H9 (cell line): Measurements from ENCODE around the gene SUPT20H. TPM values are rescaled to one million over a fixed set of nuclear protein-coding genes. Genes with fewer than 3 reads are reported as not detected.

ENCODE experiments used
- DNase-seq: peaks from one replicate; pipeline ENCODE4 v3.0.0-alpha.2; 2017
- H2AFZ ChIP-seq: one replicate; pipeline ENCODE4 v1.6.1; 2013; ENCODE audit warnings: mild to moderate bottlenecking, low read length, control low read depth, moderate library complexity
- H2AK5ac ChIP-seq: 2 replicates; pipeline ENCODE4 v1.6.1; 2013; ENCODE audit warnings: low read length, control low read depth, mixed read lengths; ENCODE audit not compliant: insufficient read length
- H2BK120ac ChIP-seq: one replicate; pipeline ENCODE4 v1.6.1; 2013; ENCODE audit warnings: low read depth, mild to moderate bottlenecking, low read length, control low read depth, inconsistent platforms; ENCODE audit not compliant: poor library complexity, severe bottlenecking
- H2BK12ac ChIP-seq: 2 replicates; pipeline ENCODE4 v1.6.1; 2013; ENCODE audit warnings: low read length, control low read depth, mixed read lengths, low read depth; ENCODE audit not compliant: insufficient read length
- H2BK15ac ChIP-seq: 2 replicates; pipeline ENCODE4 v1.6.1; 2013; ENCODE audit warnings: low read depth, low read length, control low read depth
- H2BK20ac ChIP-seq: one replicate; pipeline ENCODE4 v1.6.1; 2013; ENCODE audit warnings: low read depth, mild to moderate bottlenecking, low read length, control low read depth, inconsistent platforms; ENCODE audit not compliant: poor library complexity, severe bottlenecking
- H2BK5ac ChIP-seq: 2 replicates; pipeline ENCODE4 v1.6.1; 2013; ENCODE audit warnings: low read length, control low read depth, mixed read lengths; ENCODE audit not compliant: insufficient read length
- H3K14ac ChIP-seq: 2 replicates; pipeline ENCODE4 v1.6.1; 2013; ENCODE audit warnings: low read length, control low read depth; ENCODE audit not compliant: insufficient read depth
- H3K18ac ChIP-seq: 2 replicates; pipeline ENCODE4 v1.6.1; 2013; ENCODE audit warnings: low read depth, mild to moderate bottlenecking, mixed read lengths, low read length, control low read depth; ENCODE audit not compliant: insufficient read length
- H3K23ac ChIP-seq: 2 replicates; pipeline ENCODE4 v1.6.1; 2013; ENCODE audit warnings: low read length, control low read depth, mixed read lengths, low read depth; ENCODE audit not compliant: insufficient read length
- H3K23me2 ChIP-seq: 2 replicates; pipeline ENCODE4 v1.6.1; 2013; ENCODE audit warnings: low read depth, mild to moderate bottlenecking, mixed read lengths, low read length, control low read depth; ENCODE audit not compliant: insufficient read length, poor library complexity, severe bottlenecking
- H3K27ac ChIP-seq: 2 replicates; pipeline ENCODE4 v1.5.1; 2013; ENCODE audit warnings: low read length, control low read depth, mixed read lengths, low read depth; ENCODE audit not compliant: insufficient read length
- H3K27me3 ChIP-seq: 2 replicates; pipeline ENCODE4 v1.6.1; 2013; ENCODE audit warnings: low read length, control low read depth, inconsistent platforms; ENCODE audit not compliant: insufficient read depth
- H3K4ac ChIP-seq: 2 replicates; pipeline ENCODE4 v1.6.1; 2013; ENCODE audit warnings: low read depth, mild to moderate bottlenecking, control low read depth, inconsistent platforms, low read length, moderate library complexity
- H3K4me1 ChIP-seq: 2 replicates; pipeline ENCODE4 v1.6.1; 2013; ENCODE audit warnings: low read length, control low read depth, inconsistent platforms; ENCODE audit not compliant: insufficient read depth
- H3K4me2 ChIP-seq: 2 replicates; pipeline ENCODE4 v1.6.1; 2013; ENCODE audit warnings: low read length, control low read depth, mixed read lengths; ENCODE audit not compliant: insufficient read length, insufficient read depth
- H3K56ac ChIP-seq: 2 replicates; pipeline ENCODE4 v1.6.1; 2013; ENCODE audit warnings: low read depth, mild to moderate bottlenecking, mixed read lengths, low read length, control low read depth; ENCODE audit not compliant: insufficient read length
- H3K79me1 ChIP-seq: 2 replicates; pipeline ENCODE4 v1.6.1; 2013; ENCODE audit warnings: low read depth, mild to moderate bottlenecking, moderate library complexity, low read length, control low read depth, inconsistent platforms; ENCODE audit not compliant: insufficient read depth, poor library complexity, severe bottlenecking
- H3K79me2 ChIP-seq: 2 replicates; pipeline ENCODE4 v1.6.1; 2013; ENCODE audit warnings: low read length, control low read depth, inconsistent platforms; ENCODE audit not compliant: insufficient read depth
- H3K9ac ChIP-seq: 2 replicates; pipeline ENCODE4 v1.6.1; 2013; ENCODE audit warnings: low read length, control low read depth, mixed read lengths; ENCODE audit not compliant: insufficient read length; ENCODE audit errors: extremely low read depth
- H3K9me3 ChIP-seq: one replicate; pipeline ENCODE4 v1.6.1; 2013; ENCODE audit warnings: low read depth, low read length, inconsistent platforms; ENCODE audit not compliant: control insufficient read depth
- H3T11ph ChIP-seq: one replicate; pipeline ENCODE4 v1.6.1; 2013; ENCODE audit warnings: mild to moderate bottlenecking, low read length, control low read depth, inconsistent platforms
- H4K20me1 ChIP-seq: one replicate; pipeline ENCODE4 v1.6.1; 2013; ENCODE audit not compliant: control insufficient read depth, insufficient read length, insufficient read depth
- H4K5ac ChIP-seq: 2 replicates; pipeline ENCODE4 v1.6.1; 2013; ENCODE audit warnings: low read depth, mild to moderate bottlenecking, mixed read lengths, low read length, control low read depth; ENCODE audit not compliant: insufficient read length
- H4K8ac ChIP-seq: replicated peaks from 2 replicates; pipeline ENCODE4 v1.6.1; 2013; ENCODE audit warnings: low read length, control low read depth, mixed read lengths, low read depth; ENCODE audit not compliant: insufficient read length
- H4K91ac ChIP-seq: 2 replicates; pipeline ENCODE4 v1.6.1; 2013; ENCODE audit warnings: low read depth, mild to moderate bottlenecking, moderate library complexity, mixed read lengths, low read length, control low read depth; ENCODE audit not compliant: insufficient read length
- H3K27ac Mint-ChIP-seq, 3 experiments: 2 replicates in 2 of 3; 3 replicates in 1 of 3; pipeline ENCODE4 v1.8.0; 2020 to 2021; ENCODE audit warnings: mixed read lengths in 3 of 3, mild to moderate bottlenecking in 1 of 3, moderate library complexity in 1 of 3
- H3K27me3 Mint-ChIP-seq: 2 replicates; pipeline ENCODE4 v1.8.0; 2021; ENCODE audit warnings: low read depth, mild to moderate bottlenecking, moderate library complexity, mixed read lengths
- H3K36me3 Mint-ChIP-seq, 3 experiments: 2 replicates in 2 of 3; 3 replicates in 1 of 3; pipeline ENCODE4 v1.8.0; 2020 to 2021; ENCODE audit warnings: low read depth in 3 of 3, mixed read lengths in 3 of 3; ENCODE audit not compliant: insufficient read depth in 1 of 3
- H3K4me1 Mint-ChIP-seq, 2 experiments: 2 replicates each; pipeline ENCODE4 v1.8.0; 2020; ENCODE audit warnings: mixed read lengths in 2 of 2
- H3K4me3 Mint-ChIP-seq, 2 experiments: 2 replicates in 1 of 2; 3 replicates in 1 of 2; pipeline ENCODE4 v1.8.0; 2020 to 2021; ENCODE audit warnings: mild to moderate bottlenecking in 2 of 2, mixed read lengths in 2 of 2, moderate library complexity in 1 of 2
- H3K9me3 Mint-ChIP-seq, 2 experiments: 2 replicates in 1 of 2; 3 replicates in 1 of 2; pipeline ENCODE4 v1.8.0; 2020; ENCODE audit warnings: mild to moderate bottlenecking in 2 of 2, mixed read lengths in 2 of 2, moderate library complexity in 1 of 2
- WGBS: extraction: QIAGEN DNeasy Blood & Tissue Kit; methylation state at CpG from one replicate; pipeline ENCODE4 v1.1.7; 2013; ENCODE audit warnings: missing lambda C conversion rate, low lambda C conversion rate, mixed read lengths; ENCODE audit not compliant: insufficient read length; ENCODE audit errors: extremely low coverage; 5-methylcytosine and 5-hydroxymethylcytosine counted together
- total RNA-seq: library from RNA; stranded (reverse); gene quantifications from 2 replicates; pipeline ENCODE4 v1.2.1, GENCODE V29; 2021
- TF ChIP-seq, protein P1 (sequence below): fragments of 200-600 bp; sonication (generic); conservative IDR thresholded peaks from 3 replicates; pipeline ENCODE4 v1.8.0; 2021; ENCODE audit warnings: antibody characterized with exemption, mild to moderate bottlenecking

Gene SUPT20H
- total RNA-seq, 1 experiment from 2014 or later = 59.5 TPM

GRCh38 chr13:37101201-37101600 lies 41.7 kb upstream of the SUPT20H start:
- no CpG with 5 or more reads among the region's 1 CpG for WGBS

More at GRCh38 chr13:37101201-37101600, 41.7 kb upstream of the SUPT20H start:
- Histone ChIP-seq H2BK12ac (no peak overlapping the region), H3K79me1 (no peaks in the 10 kb centered on the region), H3K79me2 (no peaks in the 10 kb centered on the region), H3K9me3 (no peaks in the 10 kb centered on the region), H2BK5ac (no peak overlapping the region), H4K8ac (no peak overlapping the region), H3K14ac (no peak overlapping the region), H2BK20ac (no peak overlapping the region), H3T11ph (no peak overlapping the region), H3K4ac (no peak overlapping the region), H2BK15ac (no peak overlapping the region), H3K18ac (no peak overlapping the region), H3K27me3 (no peaks in the 10 kb centered on the region), H3K4me2 (no peak overlapping the region), H3K27ac (no peak overlapping the region), H4K91ac (no peak overlapping the region), H4K20me1 (no peaks in the 10 kb centered on the region), H2BK120ac (no peak overlapping the region), H3K9ac (no peak overlapping the region), H3K23me2 (no peaks in the 10 kb centered on the region), H4K5ac (no peak overlapping the region), H3K56ac (no peak overlapping the region), H3K23ac (no peak overlapping the region), H2AK5ac (no peak overlapping the region), H2AFZ (no peak overlapping the region), H3K4me1 (no peaks in the 10 kb centered on the region)
- Mint-ChIP-seq H3K27ac (no peak overlapping the region), H3K4me3 (no peak overlapping the region), H3K4me1 (peaks cover 11% of the 10 kb centered on the region in 2 experiments), H3K27me3 (no peaks in the 10 kb centered on the region; the same call in 1 of the 2 replicates), H3K36me3 (peaks cover 0 to 6% (median 0%) of the 10 kb centered on the region in 3 experiments; a peak in 2 of 7 replicates), H3K9me3 (peaks cover 2 to 4% of the 10 kb centered on the region in 2 experiments; a peak in 2 of 5 replicates)
- TF ChIP-seq, protein P1, sequence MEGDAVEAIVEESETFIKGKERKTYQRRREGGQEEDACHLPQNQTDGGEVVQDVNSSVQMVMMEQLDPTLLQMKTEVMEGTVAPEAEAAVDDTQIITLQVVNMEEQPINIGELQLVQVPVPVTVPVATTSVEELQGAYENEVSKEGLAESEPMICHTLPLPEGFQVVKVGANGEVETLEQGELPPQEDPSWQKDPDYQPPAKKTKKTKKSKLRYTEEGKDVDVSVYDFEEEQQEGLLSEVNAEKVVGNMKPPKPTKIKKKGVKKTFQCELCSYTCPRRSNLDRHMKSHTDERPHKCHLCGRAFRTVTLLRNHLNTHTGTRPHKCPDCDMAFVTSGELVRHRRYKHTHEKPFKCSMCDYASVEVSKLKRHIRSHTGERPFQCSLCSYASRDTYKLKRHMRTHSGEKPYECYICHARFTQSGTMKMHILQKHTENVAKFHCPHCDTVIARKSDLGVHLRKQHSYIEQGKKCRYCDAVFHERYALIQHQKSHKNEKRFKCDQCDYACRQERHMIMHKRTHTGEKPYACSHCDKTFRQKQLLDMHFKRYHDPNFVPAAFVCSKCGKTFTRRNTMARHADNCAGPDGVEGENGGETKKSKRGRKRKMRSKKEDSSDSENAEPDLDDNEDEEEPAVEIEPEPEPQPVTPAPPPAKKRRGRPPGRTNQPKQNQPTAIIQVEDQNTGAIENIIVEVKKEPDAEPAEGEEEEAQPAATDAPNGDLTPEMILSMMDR = no peak
- no peak for DNase-seq
